ENCODE measurements around the gene CDCA8.

- TF ChIP-seq EZH2 (IDR thresholded peaks at IDR 0.05; ENCODE audit: borderline replicate concordance, low read depth, low read length, poor library complexity, severe bottlenecking) (no peak), CTCF (conservative IDR thresholded peaks at IDR 0.05; ENCODE audit: low read depth, low read length) (no peak)
Observed at GRCh38 chr1:37672136-37672870, 20.0 kb upstream of the CDCA8 start.

Measured in A673 (cell line).